Myocyte (in vitro differentiated cells): ENCODE measurements around the gene SRP14. TPM values are rescaled to one million over a fixed set of nuclear protein-coding genes. Genes with fewer than 3 reads are reported as not detected.
"Not testable (repeated sequence)": the region's sequence is repeated elsewhere in the genome, so short reads cannot be mapped to it uniquely, and the experiment has no call there.

Source experiments
- DNase-seq: peaks from one replicate; pipeline ENCODE4 v3.0.0-alpha.2; 2012; ENCODE audit warnings: low read depth
- polyA plus RNA-seq: library from polyadenylated mRNA; unstranded; fragments of >200 nt; gene quantifications from one replicate; pipeline ENCODE4 v1.2.1, GENCODE V29; 2012; ENCODE audit warnings: missing spikeins
- total RNA-seq: library from RNA; depleted of rRNA; stranded (reverse); fragments of >200 nt; gene quantifications from 2 replicates; pipeline ENCODE4 v1.2.3, GENCODE V29; 2014

Gene SRP14
- total RNA-seq, result 268 and 288 TPM in 2 replicates
- 357 TPM for polyA plus RNA-seq

- DNase-seq, result peak; percentile 95
Measured at GRCh38 chr15:40038638-40039543, at the start of gene SRP14. Gene SRP14 (minus strand): TSS chr15:40039181. CDS start chr15:40039116, 65 bp downstream.

- no peak for DNase-seq
Measured at GRCh38 chr15:40087991-40088928, 49.3 kb upstream of the SRP14 start.

GRCh38 chr15:40087068-40087810 lies 48.3 kb upstream of the SRP14 start:
- DNase-seq, result no peak

GRCh38 chr15:40085266-40085665 lies 46.3 kb upstream of the SRP14 start:
- no peak for DNase-seq

- DNase-seq, result no peak
Measured at GRCh38 chr15:40084650-40085049, 45.7 kb upstream of the SRP14 start.

GRCh38 chr15:40082195-40082883 lies 43.4 kb upstream of the SRP14 start:
- DNase-seq, result no peak

- peak; percentile 84 for DNase-seq
Measured at GRCh38 chr15:40081691-40082194, 42.8 kb upstream of the SRP14 start.

- no peak for DNase-seq
Measured at GRCh38 chr15:40080847-40081246, 41.9 kb upstream of the SRP14 start.

- no peak for DNase-seq
Measured at GRCh38 chr15:40080104-40080503, 41.1 kb upstream of the SRP14 start.

GRCh38 chr15:40079456-40079855 lies 40.5 kb upstream of the SRP14 start:
- no peak for DNase-seq

GRCh38 chr15:40075298-40076044 lies 36.5 kb upstream of the SRP14 start:
- DNase-seq, result no peak

GRCh38 chr15:40074656-40075055 lies 35.7 kb upstream of the SRP14 start:
- DNase-seq, result not testable (repeated sequence)

GRCh38 chr15:40073716-40074490 lies 34.9 kb upstream of the SRP14 start:
- not testable (repeated sequence) for DNase-seq

- no peak for DNase-seq
Measured at GRCh38 chr15:40072216-40072990, 33.4 kb upstream of the SRP14 start.

- DNase-seq, result no peak
Measured at GRCh38 chr15:40070608-40071218, 31.7 kb upstream of the SRP14 start.

GRCh38 chr15:40070166-40070557 lies 31.2 kb upstream of the SRP14 start:
- peak; percentile 44 for DNase-seq
